Panc1 (cell line): ENCODE data around the gene RMRP. TPM values are rescaled to one million over a fixed set of nuclear protein-coding genes. Genes with fewer than 3 reads are reported as not detected.
"Not testable (repeated sequence)": the region's sequence is repeated elsewhere in the genome, so short reads cannot be mapped to it uniquely, and the experiment has no call there.

Experiments
- ATAC-seq: fragments of 200-7000 bp; cut with Tn5 transposase; 2 replicates; pipeline ENCODE4 v1.9.1; 2020; ENCODE audit warnings: mild to moderate bottlenecking, moderate library complexity
- BruUV-seq: library from RNA; stranded (reverse); fragments of 400-500 nt; replicated peaks from 2 replicates; lab custom pipeline; 2021; lab: Mats Ljungman, UMichigan
- CTCF ChIA-PET: fragments of 300-600 bp; sonication (Branson Sonifier 250); formaldehyde crosslinking; loops from one replicate; lab custom pipeline; 2022; ENCODE audit warnings: antibody characterized with exemption; lab: Charles Lee
- POLR2A ChIA-PET: fragments of 300-600 bp; sonication (Branson Sonifier 250); formaldehyde crosslinking; loops from one replicate; lab custom pipeline; 2022; ENCODE audit warnings: antibody characterized with exemption; lab: Charles Lee
- DNase-seq: peaks from one replicate; pipeline ENCODE4 v3.0.0-alpha.2; 2010; ENCODE audit warnings: low read depth, low spot score
- H3K27ac ChIP-seq: 2 replicates; pipeline ENCODE4 v1.5.1; 2011; ENCODE audit warnings: mild to moderate bottlenecking, low read length, inconsistent platforms
- H3K27me3 ChIP-seq: fragments of 200-500 bp; sonication (Bioruptor generic); 2 replicates; pipeline ENCODE4 v1.6.0; 2014; ENCODE audit warnings: low read length, inconsistent platforms; ENCODE audit not compliant: control insufficient read depth, insufficient read depth
- H3K36me3 ChIP-seq: fragments of 200-500 bp; sonication (Bioruptor generic); 2 replicates; pipeline ENCODE4 v1.5.1; 2014; ENCODE audit warnings: inconsistent platforms, mild to moderate bottlenecking, low read length, moderate library complexity; ENCODE audit not compliant: control insufficient read depth, insufficient read depth
- H3K4me1 ChIP-seq: 2 replicates; pipeline ENCODE4 v1.5.1; 2011; ENCODE audit warnings: inconsistent platforms, mild to moderate bottlenecking, low read length, moderate library complexity; ENCODE audit not compliant: control insufficient read depth, insufficient read depth
- H3K4me3 ChIP-seq, 2 experiments: 2 replicates each; pipeline ENCODE4 v1.5.1; 2011 to 2012; ENCODE audit warnings: low read depth in 2 of 2, low read length in 2 of 2, mild to moderate bottlenecking in 2 of 2, inconsistent platforms in 1 of 2, moderate library complexity in 1 of 2
- H3K9me3 ChIP-seq: fragments of 200-500 bp; sonication (Bioruptor generic); 2 replicates; pipeline ENCODE4 v1.5.1; 2014; ENCODE audit warnings: low read depth, mild to moderate bottlenecking, inconsistent platforms, low read length, moderate library complexity; ENCODE audit not compliant: control insufficient read depth, insufficient read depth
- POLR2AphosphoS5 ChIP-seq: IDR thresholded peaks from 2 replicates; pipeline ENCODE4 v1.6.1; 2012; ENCODE audit warnings: mild to moderate bottlenecking, low read depth, low read length, moderate library complexity
- REST ChIP-seq, 2 experiments: IDR thresholded peaks; 2 replicates each; pipeline ENCODE4 v1.6.1; 2011 to 2012; ENCODE audit warnings: low read depth in 2 of 2, control low read depth in 1 of 2, low read length in 1 of 2, mild to moderate bottlenecking in 1 of 2, moderate library complexity in 1 of 2; ENCODE audit not compliant: insufficient read depth in 1 of 2
- SIN3A ChIP-seq: IDR thresholded peaks from 2 replicates; pipeline ENCODE4 v1.6.1; 2012; ENCODE audit warnings: low read depth, mild to moderate bottlenecking, low read length, moderate library complexity, borderline replicate concordance; ENCODE audit not compliant: insufficient read depth
- TCF7L2 ChIP-seq: IDR thresholded peaks from 2 replicates; pipeline ENCODE4 v1.6.1; 2011; ENCODE audit warnings: mild to moderate bottlenecking, low read depth, low read length, inconsistent platforms
- in situ Hi-C: cut with HindIII; loops from 2 replicates; pipeline ENCODE4 v1.10.0; 2016; ENCODE audit warnings: low sequenced_read_pairs, low pct_unique_long_range_greater_than_20kb
- intact Hi-C: fragments of 100-400 bp; cut with micrococcal nuclease; formaldehyde crosslinking; loops from one replicate; pipeline ENCODE4 v1.10.0; 2022; ENCODE audit not compliant: unreplicated experiment
- total RNA-seq: library from RNA; stranded (reverse); gene quantifications from one replicate; pipeline ENCODE4 v1.2.1, GENCODE V29; 2021; ENCODE audit not compliant: unreplicated experiment
- TF ChIP-seq, protein P1 (sequence below): fragments of 450-650 bp; IDR thresholded peaks from 2 replicates; pipeline ENCODE4 v1.5.1; 2017; ENCODE audit warnings: mild to moderate bottlenecking

RMRP gene
- total RNA-seq, 1 experiment from 2014 or later: 29,896 TPM

- H3K9me3 ChIP-seq, CTCF ChIA-PET, intact Hi-C loops, BruUV-seq, H3K27me3 ChIP-seq, DNase-seq, POLR2A ChIA-PET, ATAC-seq, H3K4me3 ChIP-seq, in situ Hi-C loops, H3K4me1 ChIP-seq, H3K27ac ChIP-seq, H3K36me3 ChIP-seq: not testable (repeated sequence)
These were observed 17.4 kb downstream of the RMRP start for GRCh38 chr9:35640431-35640830.

DNA sequence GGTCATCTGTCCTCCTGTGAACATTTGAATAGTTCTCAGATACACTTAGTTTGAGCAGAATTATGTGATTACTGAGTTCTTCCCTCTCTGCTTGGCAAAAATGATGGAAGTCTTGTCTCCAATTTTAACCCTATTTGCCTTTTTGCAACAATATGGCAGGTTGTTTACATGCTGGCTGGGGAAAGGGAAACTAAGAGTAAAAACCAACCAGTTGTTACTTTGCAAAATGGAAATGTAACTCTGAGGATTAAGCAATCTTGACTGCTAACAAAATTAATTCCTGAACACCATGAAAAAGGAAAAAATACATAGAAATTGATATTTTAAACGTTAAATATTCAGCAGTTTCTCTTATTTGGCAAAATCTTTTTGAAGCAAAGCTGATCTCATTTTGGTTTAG is 18.2 kb downstream of the RMRP start:
- CTCF ChIA-PET: no interaction called here
- no peak overlapping the region for H3K27ac ChIP-seq
- H3K27me3 ChIP-seq: no peaks in the 10 kb centered on the region
- DNase-seq (no peak), ATAC-seq (no peak)
- no peaks in the 10 kb centered on the region for H3K36me3 ChIP-seq
- H3K9me3 ChIP-seq: no peaks in the 10 kb centered on the region
- BruUV-seq: no TSS peak
- H3K4me3 ChIP-seq: no peak overlapping the region
- H3K4me1 ChIP-seq: 0 out of 2 replicates have a peak, but pooled peaks cover 2% of the 10 kb centered on the region
- in situ Hi-C loops: no loop called here
- TF ChIP-seq TCF7L2: no peak
- no peak for TF ChIP-seq POLR2AphosphoS5
- no peak for TF ChIP-seq REST (IDR thresholded peaks at IDR 0.05; ENCODE audit: insufficient read depth in 1 of 2, low read depth in 2 of 2, low read length in 1 of 2)
- TF ChIP-seq SIN3A: no peak
- TF ChIP-seq, protein P1, sequence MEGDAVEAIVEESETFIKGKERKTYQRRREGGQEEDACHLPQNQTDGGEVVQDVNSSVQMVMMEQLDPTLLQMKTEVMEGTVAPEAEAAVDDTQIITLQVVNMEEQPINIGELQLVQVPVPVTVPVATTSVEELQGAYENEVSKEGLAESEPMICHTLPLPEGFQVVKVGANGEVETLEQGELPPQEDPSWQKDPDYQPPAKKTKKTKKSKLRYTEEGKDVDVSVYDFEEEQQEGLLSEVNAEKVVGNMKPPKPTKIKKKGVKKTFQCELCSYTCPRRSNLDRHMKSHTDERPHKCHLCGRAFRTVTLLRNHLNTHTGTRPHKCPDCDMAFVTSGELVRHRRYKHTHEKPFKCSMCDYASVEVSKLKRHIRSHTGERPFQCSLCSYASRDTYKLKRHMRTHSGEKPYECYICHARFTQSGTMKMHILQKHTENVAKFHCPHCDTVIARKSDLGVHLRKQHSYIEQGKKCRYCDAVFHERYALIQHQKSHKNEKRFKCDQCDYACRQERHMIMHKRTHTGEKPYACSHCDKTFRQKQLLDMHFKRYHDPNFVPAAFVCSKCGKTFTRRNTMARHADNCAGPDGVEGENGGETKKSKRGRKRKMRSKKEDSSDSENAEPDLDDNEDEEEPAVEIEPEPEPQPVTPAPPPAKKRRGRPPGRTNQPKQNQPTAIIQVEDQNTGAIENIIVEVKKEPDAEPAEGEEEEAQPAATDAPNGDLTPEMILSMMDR: no peak
- intact Hi-C loops: no loop called here
- POLR2A ChIA-PET: no interaction called here

- in situ Hi-C loops, H3K36me3 ChIP-seq, H3K4me3 ChIP-seq, BruUV-seq, CTCF ChIA-PET, H3K27ac ChIP-seq, POLR2A ChIA-PET, ATAC-seq, H3K4me1 ChIP-seq, H3K9me3 ChIP-seq, intact Hi-C loops, H3K27me3 ChIP-seq, DNase-seq: not testable (repeated sequence)
These were observed 18.6 kb downstream of the RMRP start for GRCh38 chr9:35639225-35639624.

GRCh38 chr9:35638751-35639150 is 19.1 kb downstream of the RMRP start:
- CTCF ChIA-PET, ATAC-seq, BruUV-seq, H3K9me3 ChIP-seq, in situ Hi-C loops, intact Hi-C loops, H3K27ac ChIP-seq, H3K4me3 ChIP-seq, H3K36me3 ChIP-seq, H3K27me3 ChIP-seq, DNase-seq, POLR2A ChIA-PET, H3K4me1 ChIP-seq: not testable (repeated sequence)

DNA sequence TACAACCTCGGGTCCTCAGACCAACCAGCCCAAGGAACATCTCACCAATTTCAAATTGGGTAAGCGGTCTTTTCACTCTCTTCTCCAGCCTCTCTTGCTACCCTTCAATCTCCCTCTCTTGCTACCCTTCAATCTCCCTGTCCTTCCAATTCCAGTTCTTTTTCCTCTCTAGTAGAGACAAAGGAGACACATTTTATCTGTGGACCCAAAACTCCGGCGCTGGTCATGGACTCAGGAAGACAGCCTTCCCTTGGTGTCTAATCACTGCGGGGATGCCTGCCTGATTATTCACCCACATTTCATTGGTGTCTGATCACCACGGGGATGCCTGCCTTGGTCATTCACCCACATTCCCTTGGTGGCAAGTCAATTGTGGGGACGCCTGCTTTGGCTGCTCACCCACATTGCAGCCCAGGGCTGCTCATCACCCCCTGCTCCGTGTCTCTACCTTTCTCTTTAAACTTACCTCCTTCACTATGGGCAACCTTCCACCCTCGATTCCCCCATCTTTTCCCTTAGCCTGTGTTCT is 20.3 kb downstream of the RMRP start:
- DNase-seq, POLR2A ChIA-PET, H3K4me1 ChIP-seq, H3K9me3 ChIP-seq, H3K36me3 ChIP-seq, H3K27me3 ChIP-seq, H3K4me3 ChIP-seq, in situ Hi-C loops, H3K27ac ChIP-seq, ATAC-seq, intact Hi-C loops, CTCF ChIA-PET, BruUV-seq: not testable (repeated sequence)
